DND-41 (cell line): ENCODE measurements around the gene ZNF135.

ENCODE experiments used
- CTCF ChIP-seq: IDR thresholded peaks from 2 replicates; pipeline ENCODE4 v1.5.1; 2012; ENCODE audit warnings: borderline replicate concordance, low read length, moderate library complexity, mild to moderate bottlenecking; ENCODE audit not compliant: poor library complexity, severe bottlenecking; ENCODE audit errors: extremely low read depth
- EZH2 ChIP-seq: IDR thresholded peaks from 3 replicates; pipeline ENCODE4 v1.6.1; 2012; ENCODE audit warnings: borderline replicate concordance, low read depth, mild to moderate bottlenecking, moderate library complexity, low read length, inconsistent platforms; ENCODE audit not compliant: severe bottlenecking

- TF ChIP-seq CTCF (no peak), EZH2 (no peak)
Observed at GRCh38 chr19:58044391-58044790, 14.7 kb upstream of the ZNF135 start.
